ENCODE results near the gene VHLL.

VHLL gene

DNA sequence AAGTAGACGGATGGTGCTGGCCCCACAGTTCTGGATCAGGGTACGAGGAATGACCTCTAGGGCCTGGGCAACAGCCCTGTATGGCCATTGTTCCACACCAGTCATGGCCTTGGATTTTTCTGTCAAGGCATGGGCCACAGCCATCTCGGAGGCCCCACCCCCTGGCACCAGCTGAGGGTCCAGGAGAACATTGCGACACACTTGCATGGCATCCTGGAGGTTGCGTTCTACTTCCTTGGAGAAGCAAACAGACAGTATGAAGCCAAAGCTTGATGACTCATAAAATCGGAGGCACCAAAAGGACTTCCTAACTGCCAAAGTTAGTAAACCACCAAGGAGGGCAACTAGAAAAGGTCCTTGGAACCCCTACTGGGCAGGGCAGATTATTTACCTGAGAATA is 11.9 kb upstream of the VHLL start:
- no peak for DNase-seq (ENCODE audit: low read depth)
- no peak overlapping the region for H3K4me3 ChIP-seq (ENCODE audit: low read depth, low read length)
- TF ChIP-seq, protein P1, sequence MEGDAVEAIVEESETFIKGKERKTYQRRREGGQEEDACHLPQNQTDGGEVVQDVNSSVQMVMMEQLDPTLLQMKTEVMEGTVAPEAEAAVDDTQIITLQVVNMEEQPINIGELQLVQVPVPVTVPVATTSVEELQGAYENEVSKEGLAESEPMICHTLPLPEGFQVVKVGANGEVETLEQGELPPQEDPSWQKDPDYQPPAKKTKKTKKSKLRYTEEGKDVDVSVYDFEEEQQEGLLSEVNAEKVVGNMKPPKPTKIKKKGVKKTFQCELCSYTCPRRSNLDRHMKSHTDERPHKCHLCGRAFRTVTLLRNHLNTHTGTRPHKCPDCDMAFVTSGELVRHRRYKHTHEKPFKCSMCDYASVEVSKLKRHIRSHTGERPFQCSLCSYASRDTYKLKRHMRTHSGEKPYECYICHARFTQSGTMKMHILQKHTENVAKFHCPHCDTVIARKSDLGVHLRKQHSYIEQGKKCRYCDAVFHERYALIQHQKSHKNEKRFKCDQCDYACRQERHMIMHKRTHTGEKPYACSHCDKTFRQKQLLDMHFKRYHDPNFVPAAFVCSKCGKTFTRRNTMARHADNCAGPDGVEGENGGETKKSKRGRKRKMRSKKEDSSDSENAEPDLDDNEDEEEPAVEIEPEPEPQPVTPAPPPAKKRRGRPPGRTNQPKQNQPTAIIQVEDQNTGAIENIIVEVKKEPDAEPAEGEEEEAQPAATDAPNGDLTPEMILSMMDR (IDR thresholded peaks at IDR 0.05; ENCODE audit: low read depth, low read length, missing control alignments), result no peak

DNA sequence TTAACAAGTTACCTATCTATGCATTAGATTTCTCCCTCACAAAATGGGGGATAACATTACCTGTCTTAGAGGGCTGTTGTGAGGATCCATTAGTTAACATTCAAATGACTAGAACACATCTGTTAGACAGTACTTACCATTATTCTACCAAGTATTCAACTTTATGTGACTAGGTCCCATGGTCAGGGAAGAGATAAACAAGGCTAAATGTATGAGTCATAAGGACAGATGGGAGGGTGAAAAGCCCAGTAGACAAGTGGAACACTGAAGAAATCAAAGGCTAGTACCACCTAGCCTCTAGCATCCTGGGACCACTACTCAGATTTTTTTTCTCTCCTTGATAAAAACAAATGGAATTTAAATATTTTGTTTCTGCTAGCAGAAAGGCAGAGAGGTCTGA is 9.0 kb upstream of the VHLL start:
- no peak for DNase-seq (ENCODE audit: low read depth)
- H3K4me3 ChIP-seq (ENCODE audit: low read depth, low read length), result no peak overlapping the region
- TF ChIP-seq, protein P1 (IDR thresholded peaks at IDR 0.05; ENCODE audit: low read depth, low read length, missing control alignments), result no peak

- TF ChIP-seq, protein P1 (IDR thresholded peaks at IDR 0.05; ENCODE audit: low read depth, low read length, missing control alignments), result no peak
- DNase-seq (ENCODE audit: low read depth), result no peak
- no peak overlapping the region for H3K4me3 ChIP-seq (ENCODE audit: low read depth, low read length)
Measured at GRCh38 chr1:156305215-156305614, 6.1 kb upstream of the VHLL start.

DNA sequence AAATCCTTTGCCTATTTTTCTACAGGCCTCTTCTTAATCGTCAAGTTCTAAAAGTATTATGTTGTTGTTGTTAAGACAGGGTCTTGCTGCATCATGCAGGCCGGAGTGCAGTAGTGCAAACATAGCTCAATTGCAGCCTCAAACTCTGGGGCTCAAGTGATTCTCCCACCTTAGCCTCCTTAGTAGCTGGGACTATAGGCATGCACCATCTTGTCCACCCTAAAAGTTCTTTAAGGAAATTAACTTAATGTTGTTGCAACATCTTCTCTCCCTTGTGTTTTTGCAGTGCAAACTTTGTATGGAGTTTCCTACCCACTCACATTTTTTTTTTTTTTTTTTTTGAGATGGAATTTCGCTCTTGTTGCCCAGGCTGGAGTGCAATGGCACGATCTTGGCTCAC is 4.1 kb upstream of the VHLL start:
- no peak overlapping the region for H3K4me3 ChIP-seq (ENCODE audit: low read depth, low read length)
- TF ChIP-seq, protein P1 (IDR thresholded peaks at IDR 0.05; ENCODE audit: low read depth, low read length, missing control alignments), result no peak
- no peak for DNase-seq (ENCODE audit: low read depth)

GRCh38 chr1:156295391-156295947 is 3.6 kb downstream of the VHLL start, which contains the start of gene GLMP:
TSS of gene GLMP (minus strand) at chr1:156295679. CDS start at chr1:156295645, 34 bp downstream.
- DNase-seq (ENCODE audit: low read depth), result no peak
- H3K4me3 ChIP-seq (ENCODE audit: low read depth, low read length), result peak within 1 kb of the TSS; percentile 65
- TF ChIP-seq, protein P1 (IDR thresholded peaks at IDR 0.05; ENCODE audit: low read depth, low read length, missing control alignments), result no peak

GRCh38 chr1:156293895-156294294 is 5.2 kb downstream of the VHLL start:
- DNase-seq (ENCODE audit: low read depth), result no peak
- TF ChIP-seq, protein P1 (IDR thresholded peaks at IDR 0.05; ENCODE audit: low read depth, low read length, missing control alignments), result no peak
- no peak overlapping the region for H3K4me3 ChIP-seq (ENCODE audit: low read depth, low read length)

- no peak for DNase-seq (ENCODE audit: low read depth)
- no peak overlapping the region for H3K4me3 ChIP-seq (ENCODE audit: low read depth, low read length)
- TF ChIP-seq, protein P1 (IDR thresholded peaks at IDR 0.05; ENCODE audit: low read depth, low read length, missing control alignments), result no peak
Measured at GRCh38 chr1:156293098-156293434, 6.0 kb downstream of the VHLL start.
